H1 (cell line): ENCODE data around the gene IQCN. TPM values are rescaled to one million over a fixed set of nuclear protein-coding genes. Genes with fewer than 3 reads are reported as not detected.

ENCODE experiments used
- CTCF ChIA-PET: fragments of 300-600 bp; sonication (Branson Sonifier 250); formaldehyde crosslinking; loops from one replicate; lab custom pipeline; 2021; ENCODE audit not compliant: partially characterized antibody; lab: Charles Lee
- POLR2A ChIA-PET: fragments of 300-600 bp; sonication (Branson Sonifier 250); formaldehyde crosslinking; loops from one replicate; lab custom pipeline; 2021; ENCODE audit warnings: inconsistent platforms; ENCODE audit not compliant: partially characterized antibody; lab: Charles Lee
- DNase-seq, 2 experiments: peaks; one replicate each; pipeline versions ENCODE4 v3.0.0 to v3.0.0-alpha.2; 2010 to 2022; ENCODE audit warnings: low spot score in 2 of 2, low read depth in 1 of 2, mixed read lengths in 1 of 2
- FAIRE-seq: peaks from 2 replicates; lab custom pipeline; 2011; peaks lifted over from hg19 to GRCh38; lab: Jason Lieb, UNC
- H2AFZ ChIP-seq: 2 replicates; pipeline ENCODE4 v1.8.1; 2012; ENCODE audit warnings: low read length, inconsistent platforms
- H2AK5ac ChIP-seq: 2 replicates; pipeline ENCODE4 v1.6.1; 2013; ENCODE audit warnings: low read depth, low read length
- H2BK120ac ChIP-seq: replicated peaks from 2 replicates; pipeline ENCODE3; 2013; ENCODE audit warnings: low read depth, low read length, inconsistent platforms
- H2BK12ac ChIP-seq: 2 replicates; pipeline ENCODE4 v1.6.1; 2013; ENCODE audit warnings: low read depth, low read length
- H2BK15ac ChIP-seq: 2 replicates; pipeline ENCODE4 v1.6.1; 2013; ENCODE audit warnings: low read length
- H2BK20ac ChIP-seq: 2 replicates; pipeline ENCODE4 v1.6.1; 2013; ENCODE audit warnings: low read length
- H2BK5ac ChIP-seq: 2 replicates; pipeline ENCODE4 v1.6.1; 2013; ENCODE audit warnings: low read depth, low read length
- H3K14ac ChIP-seq: 2 replicates; pipeline ENCODE4 v1.6.1; 2013; ENCODE audit warnings: inconsistent platforms; ENCODE audit not compliant: insufficient read length
- H3K18ac ChIP-seq: 2 replicates; pipeline ENCODE4 v1.6.1; 2013; ENCODE audit warnings: low read length; ENCODE audit errors: extremely low read depth
- H3K23ac ChIP-seq: 2 replicates; pipeline ENCODE4 v1.6.1; 2013; ENCODE audit warnings: inconsistent platforms; ENCODE audit not compliant: insufficient read length
- H3K23me2 ChIP-seq: 2 replicates; pipeline ENCODE4 v1.6.1; 2013; ENCODE audit warnings: low read depth, low read length
- H3K27ac ChIP-seq: 2 replicates; pipeline ENCODE4 v1.6.1; 2011; ENCODE audit warnings: low read depth, low read length, inconsistent platforms
- H3K27me3 ChIP-seq, 4 experiments: replicated peaks in 1 of 4; 1 replicate in 1 of 4; 2 replicates in 3 of 4; pipeline versions ENCODE4 v1.6.1 to v1.8.1; 2011 to 2013; ENCODE audit warnings: low read length in 3 of 4, mild to moderate bottlenecking in 3 of 4, inconsistent platforms in 2 of 4, mixed read lengths in 2 of 4, moderate library complexity in 1 of 4; ENCODE audit not compliant: control insufficient read depth in 3 of 4, insufficient read depth in 3 of 4; ENCODE audit errors: extremely low read depth in 1 of 4
- H3K36me3 ChIP-seq, 4 experiments: 2 replicates each; pipeline versions ENCODE4 v1.6.1 to v1.8.1; 2011 to 2013; ENCODE audit warnings: mild to moderate bottlenecking in 4 of 4, low read length in 3 of 4, moderate library complexity in 2 of 4, control low read depth in 1 of 4, inconsistent platforms in 1 of 4; ENCODE audit not compliant: insufficient read depth in 4 of 4, control insufficient read depth in 2 of 4
- H3K4ac ChIP-seq: replicated peaks from 2 replicates; pipeline ENCODE3; 2013; ENCODE audit warnings: low read length, low read depth, mixed read lengths, inconsistent platforms; ENCODE audit not compliant: insufficient read length
- H3K4me1 ChIP-seq, 4 experiments: replicated peaks in 1 of 4; 1 replicate in 1 of 4; 2 replicates in 3 of 4; pipeline versions ENCODE4 v1.6.1 to v1.8.1; 2011 to 2013; ENCODE audit warnings: low read length in 3 of 4, inconsistent platforms in 2 of 4, mixed read lengths in 1 of 4; ENCODE audit not compliant: insufficient read depth in 4 of 4, control insufficient read depth in 3 of 4
- H3K4me2 ChIP-seq, 2 experiments: 2 replicates each; pipeline versions ENCODE4 v1.6.1 to v1.8.1; 2011 to 2013; ENCODE audit warnings: low read depth in 2 of 2, low read length in 2 of 2, control low read depth in 1 of 2, inconsistent platforms in 1 of 2, mild to moderate bottlenecking in 1 of 2; ENCODE audit not compliant: insufficient read depth in 1 of 2
- H3K4me3 ChIP-seq, 4 experiments: fragments of 200-600, 300-600 bp in 1 of 4; sonication (generic), shearing (Covaris generic), sonication (Bioruptor Twin) in 1 of 4; 2 replicates each; pipeline versions ENCODE4 v1.5.1 to v1.8.1; 2011 to 2016; ENCODE audit warnings: low read length in 4 of 4, low read depth in 3 of 4, control low read depth in 2 of 4, inconsistent platforms in 2 of 4, mild to moderate bottlenecking in 2 of 4, mixed read lengths in 1 of 4, moderate library complexity in 1 of 4; ENCODE audit not compliant: insufficient read depth in 2 of 4; ENCODE audit errors: extremely low read depth in 1 of 4
- H3K56ac ChIP-seq: replicated peaks from 2 replicates; pipeline ENCODE3; 2013; ENCODE audit warnings: low read depth, mild to moderate bottlenecking, mixed read lengths, low read length, inconsistent platforms; ENCODE audit not compliant: insufficient read length
- H3K79me1 ChIP-seq: 2 replicates; pipeline ENCODE4 v1.6.1; 2013; ENCODE audit warnings: low read depth, low read length, control low read depth
- H3K79me2 ChIP-seq, 2 experiments: 2 replicates each; pipeline versions ENCODE4 v1.6.1 to v1.8.1; 2012 to 2013; ENCODE audit warnings: low read length in 2 of 2, mild to moderate bottlenecking in 2 of 2, inconsistent platforms in 1 of 2; ENCODE audit not compliant: insufficient read depth in 2 of 2, control insufficient read depth in 1 of 2
- H3K9ac ChIP-seq, 4 experiments: replicated peaks in 1 of 4; 1 replicate in 1 of 4; 2 replicates in 3 of 4; pipeline versions ENCODE4 v1.6.1 to v1.8.1; 2011 to 2013; ENCODE audit warnings: low read depth in 3 of 4, low read length in 3 of 4, control low read depth in 2 of 4, mild to moderate bottlenecking in 2 of 4, moderate library complexity in 2 of 4, inconsistent platforms in 1 of 4; ENCODE audit errors: extremely low read depth in 1 of 4
- H3K9me3 ChIP-seq, 2 experiments: 2 replicates each; pipeline versions ENCODE4 v1.6.1 to v1.8.1; 2012 to 2013; ENCODE audit warnings: mild to moderate bottlenecking in 2 of 2, moderate library complexity in 2 of 2, control low read depth in 1 of 2, inconsistent platforms in 1 of 2, low read depth in 1 of 2, low read length in 1 of 2, mixed read lengths in 1 of 2; ENCODE audit not compliant: insufficient read depth in 2 of 2
- H4K20me1 ChIP-seq, 2 experiments: replicated peaks in 1 of 2; 2 replicates each; pipeline versions ENCODE3 to v1.8.1; 2011 to 2013; ENCODE audit warnings: inconsistent platforms in 2 of 2, low read length in 2 of 2, mild to moderate bottlenecking in 1 of 2; ENCODE audit not compliant: insufficient read depth in 2 of 2, control insufficient read depth in 1 of 2
- H4K5ac ChIP-seq: 2 replicates; pipeline ENCODE4 v1.6.1; 2013; ENCODE audit warnings: low read length, low read depth, mixed read lengths, inconsistent platforms; ENCODE audit not compliant: insufficient read length
- H4K8ac ChIP-seq: 2 replicates; pipeline ENCODE4 v1.8.0; 2013; ENCODE audit warnings: mild to moderate bottlenecking, moderate library complexity, low read length, inconsistent platforms; ENCODE audit not compliant: insufficient read depth; ENCODE audit errors: extremely low read depth
- H4K91ac ChIP-seq: replicated peaks from 2 replicates; pipeline ENCODE3; 2013; ENCODE audit warnings: low read length, mixed read lengths, inconsistent platforms; ENCODE audit not compliant: insufficient read length
- ATF2 ChIP-seq: IDR thresholded peaks from 2 replicates; pipeline ENCODE4 v1.6.1; 2012; ENCODE audit warnings: low read length, inconsistent platforms
- BACH1 ChIP-seq: IDR thresholded peaks from 2 replicates; pipeline ENCODE4 v1.6.1; 2012; ENCODE audit warnings: low read length, improper control_type of control experiment
- CTBP2 ChIP-seq: IDR thresholded peaks from 2 replicates; pipeline ENCODE4 v1.7.0; 2011; ENCODE audit warnings: borderline replicate concordance, mild to moderate bottlenecking, moderate library complexity, mixed read lengths, low read length; ENCODE audit not compliant: insufficient read depth, insufficient read length
- EZH2 ChIP-seq: fragments of 200-600 bp; sonication (generic); IDR thresholded peaks from 2 replicates; pipeline ENCODE4 v1.7.1; 2012; ENCODE audit warnings: low read depth, mild to moderate bottlenecking, moderate library complexity, low read length, inconsistent platforms; ENCODE audit not compliant: severe bottlenecking
- GTF2F1 ChIP-seq: IDR thresholded peaks from 2 replicates; pipeline ENCODE4 v1.6.1; 2012; ENCODE audit warnings: low read depth, low read length, improper control_type of control experiment, borderline replicate concordance
- JUN ChIP-seq: IDR thresholded peaks from 2 replicates; pipeline ENCODE4 v1.6.1; 2011; ENCODE audit warnings: low read depth, mild to moderate bottlenecking, improper control_type of control experiment, low read length
- JUND ChIP-seq: IDR thresholded peaks from 2 replicates; pipeline ENCODE4 v1.6.1; 2011; ENCODE audit warnings: mild to moderate bottlenecking, improper control_type of control experiment, low read length
- RXRA ChIP-seq: IDR thresholded peaks from 2 replicates; pipeline ENCODE4 v1.6.1; 2011; ENCODE audit warnings: low read depth, mild to moderate bottlenecking, low read length, moderate library complexity; ENCODE audit not compliant: insufficient read depth
- SP2 ChIP-seq: IDR thresholded peaks from 2 replicates; pipeline ENCODE4 v1.6.1; 2012; ENCODE audit warnings: mild to moderate bottlenecking, low read length, inconsistent platforms
- SRF ChIP-seq: IDR thresholded peaks from 2 replicates; pipeline ENCODE4 v1.6.1; 2011; ENCODE audit warnings: mild to moderate bottlenecking, low read depth, low read length, moderate library complexity
- TAF7 ChIP-seq: optimal IDR thresholded peaks from 2 replicates; pipeline ENCODE3; 2011; ENCODE audit warnings: low read depth, mild to moderate bottlenecking, inconsistent platforms, low read length, moderate library complexity, borderline replicate concordance
- WGBS, 2 experiments: shearing (Covaris generic) in 1 of 2; methylation state at CpG; one replicate each; pipeline versions ENCODE4 v1.1.6 to v1.1.7; 2013 to 2015; ENCODE audit warnings: low lambda C conversion rate in 2 of 2, mixed read lengths in 2 of 2, inconsistent platforms in 1 of 2, low coverage in 1 of 2, missing lambda C conversion rate in 1 of 2; ENCODE audit not compliant: insufficient replicate concordance in 2 of 2, insufficient coverage in 1 of 2, insufficient read length in 1 of 2; ENCODE audit errors: extremely low coverage in 1 of 2, missing lambda C conversion rate in 1 of 2; 5-methylcytosine and 5-hydroxymethylcytosine counted together
- polyA plus RNA-seq, 7 experiments: library from polyadenylated mRNA; depleted of rRNA in 3 of 7; stranded (reverse) in 5 of 7; unstranded in 2 of 7; fragments of >200 nt in 5 of 7; fragments of 200-250 nt in 2 of 7; gene quantifications; 1 replicate in 5 of 7; 2 replicates in 1 of 7; 4 replicates in 1 of 7; pipeline versions ENCODE4 v1.2.1 to v1.2.3, GENCODE V29; 2011 to 2013; ENCODE audit warnings: missing spikeins in 2 of 7, mixed read lengths in 2 of 7
- total RNA-seq: library from RNA; stranded (reverse); fragmentation: NEBNext Ultra II Directional; extraction: Animal tissue kit (Norgen Biotek cat#: 25700); gene quantifications from 2 replicates; pipeline ENCODE4 v1.2.1, GENCODE V29; 2021

The IQCN gene
- total and polyA plus RNA-seq, 2 of the 8 experiments (the other 6 are each of a cell fraction or from before 2014, with no cell fraction given), result 0.36 to 1.0 TPM

- Histone ChIP-seq H3K4me3 (no peak overlapping the region), H4K20me1 (peaks cover 0 to 14% of the 10 kb centered on the region in 2 experiments)
- CTCF ChIA-PET, result interaction anchor here (0.6 to 13.7 kb wide), 8 partner anchors 10 to 215 kb away, joined by 3 to 242 read pairs (median 4); partner anchors contain the start of genes IQCN, JUND and SSBP4
Measured at GRCh38 chr19:18311502-18312091, 37.3 kb upstream of the IQCN start.

More at GRCh38 chr19:18311502-18312091, 37.3 kb upstream of the IQCN start:
- Histone ChIP-seq H3K27me3 (no peaks in the 10 kb centered on the region), H2BK5ac (peak overlapping the region; percentile 8; the same call in 1 of the 2 replicates), H2BK20ac (no peak overlapping the region), H3K14ac (no peak overlapping the region), H2BK15ac (no peak overlapping the region), H3K56ac (no peak overlapping the region), H3K9me3 (no peaks in the 10 kb centered on the region), H4K5ac (no peak overlapping the region), H3K79me2 (peaks cover 0 to 7% of the 10 kb centered on the region in 2 experiments; a peak in 1 of 4 replicates), H3K18ac (no peak overlapping the region), H2BK120ac (no peak overlapping the region), H2AFZ (no peak overlapping the region), H3K79me1 (no peaks in the 10 kb centered on the region; the same call in 1 of the 2 replicates), H3K4me2 (no peak overlapping the region), H3K23me2 (no peaks in the 10 kb centered on the region), H3K9ac (no peak overlapping the region; a peak in 1 of 7 replicates), H2AK5ac (no peak overlapping the region), H4K8ac (no peak overlapping the region; the same call in 1 of the 2 replicates), H2BK12ac (no peak overlapping the region), H4K91ac (no peak overlapping the region), H3K4me1 (no peaks in the 10 kb centered on the region; a peak in 2 of 7 replicates), H3K23ac (no peak overlapping the region), H3K36me3 (peaks cover 15 to 76% (median 47%) of the 10 kb centered on the region in 4 experiments), H3K4ac (no peak overlapping the region), H3K27ac (no peak overlapping the region; the same call in 1 of the 2 replicates)
- FAIRE-seq (no peak), DNase-seq (no peak)
- 90% methylated on average over 21 of the region's 22 CpGs; no CpG with 5 or more reads in 1 of the 2 experiments for WGBS, 2 experiments
- no peak for TF ChIP-seq SP2
- TF ChIP-seq CTBP2, result no peak
- TF ChIP-seq EZH2, result no peak
- TF ChIP-seq TAF7, result no peak
- no peak for TF ChIP-seq SRF
- TF ChIP-seq ATF2, result no peak
- TF ChIP-seq GTF2F1, result no peak
- TF ChIP-seq JUND, result no peak
- TF ChIP-seq JUN, result no peak
- no peak for TF ChIP-seq RXRA
- TF ChIP-seq BACH1, result no peak
- POLR2A ChIA-PET, result interaction anchor here (1.1 to 13.8 kb wide), 3 partner anchors 10 to 49 kb away, joined by 3 to 200 read pairs (median 32); partner anchors contain the start of genes JUND and LSM4
